Posterior cingulate gyrus (tissue), 11 donors: ENCODE results near the gene ST3GAL5.
A peak's percentile ranks its signal among the peaks of the same experiment; 100 is the strongest.

Experiments used
- DNase-seq, 10 donors: peaks; one replicate each; pipeline versions ENCODE4 v3.0.0 to v3.0.0-alpha.2; 2020 to 2021; ENCODE audit warnings: mixed read lengths in 3 of 10
- intact Hi-C: fragments of 100-400 bp; cut with DNase I; formaldehyde crosslinking; loops from one replicate; pipeline ENCODE4 v1.15.1; 2023

The ST3GAL5 gene

DNA sequence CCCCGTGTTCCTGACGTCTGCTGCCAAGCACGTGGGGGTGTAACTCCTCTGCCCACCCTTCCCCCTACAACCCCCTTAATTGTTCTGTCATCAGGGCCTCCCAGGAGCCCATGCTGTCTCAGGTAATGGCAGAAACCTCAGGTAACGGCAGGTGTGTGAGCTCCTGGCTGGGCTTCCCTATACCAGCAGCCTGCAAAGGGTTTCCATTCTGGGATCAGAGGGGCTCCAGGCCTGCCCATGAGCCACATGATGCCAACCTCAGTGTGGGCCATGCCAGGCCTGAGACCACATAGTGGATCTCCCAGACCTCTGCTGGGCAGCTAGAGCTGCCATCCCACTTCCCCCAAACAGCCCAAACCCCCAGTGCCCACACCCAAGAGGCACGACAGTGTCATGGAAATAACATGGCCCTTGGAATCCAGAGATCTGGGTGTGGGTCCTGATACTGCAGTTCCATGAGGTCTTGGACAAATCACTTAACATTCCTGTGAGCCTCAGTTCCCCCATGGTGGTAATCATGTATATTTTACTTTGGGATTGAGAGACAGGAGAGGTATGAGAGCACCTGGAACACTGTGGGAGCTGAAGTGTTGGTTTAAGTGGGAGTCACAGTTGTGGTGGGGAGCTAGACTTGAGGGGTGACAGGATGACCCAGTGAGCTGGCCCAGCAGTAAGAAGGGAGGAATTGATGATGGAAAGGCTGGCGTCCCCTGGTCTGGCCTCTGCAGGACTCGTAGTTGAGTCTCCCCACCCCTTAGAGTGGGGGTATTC is 75.4 kb downstream of the ST3GAL5 start:
- DNase-seq = no peak
- intact Hi-C loops = no loop called here

DNA sequence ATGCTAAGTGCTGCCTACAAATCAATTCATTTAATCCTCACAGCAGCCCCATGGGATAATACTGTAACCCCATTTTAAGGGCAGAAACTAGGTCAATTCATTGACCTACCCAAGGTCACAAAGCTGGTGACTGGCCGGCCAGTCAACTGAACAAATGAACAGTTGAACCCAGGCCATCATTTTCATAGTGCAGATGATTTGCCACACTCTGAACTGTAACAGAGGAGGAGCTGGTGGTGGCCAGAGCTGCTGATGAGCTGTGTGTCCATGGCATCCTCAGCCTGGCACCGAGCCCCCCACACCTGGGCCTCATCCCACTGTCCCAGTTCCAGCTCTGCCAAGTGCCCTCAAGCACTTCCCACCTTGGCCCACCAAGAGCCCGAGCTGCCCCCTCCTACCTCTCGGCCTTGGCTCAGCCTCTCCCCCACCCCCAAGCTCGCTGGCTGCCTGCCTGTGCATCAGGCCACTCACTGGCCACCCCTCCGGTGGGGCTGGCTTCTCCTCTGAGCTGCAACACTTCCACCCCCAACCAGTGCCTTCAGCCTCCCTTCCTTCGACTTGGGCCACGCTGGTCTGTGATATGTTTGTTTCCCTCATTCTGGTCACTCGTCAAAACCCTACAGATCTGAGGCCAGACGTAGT is 76.6 kb downstream of the ST3GAL5 start:
- DNase-seq = no peak
- intact Hi-C loops = no loop called here

GRCh38 chr2:85811180-85812093 is 77.4 kb downstream of the ST3GAL5 start:
- peak in 2 of 10 donors; percentile 77 to 81 for DNase-seq
- intact Hi-C loops = no loop called here

- intact Hi-C loops = no loop called here
- DNase-seq = peak in 1 of 10 donors; percentile 71
Observed at GRCh38 chr2:85810371-85811179, 78.2 kb downstream of the ST3GAL5 start.

DNA sequence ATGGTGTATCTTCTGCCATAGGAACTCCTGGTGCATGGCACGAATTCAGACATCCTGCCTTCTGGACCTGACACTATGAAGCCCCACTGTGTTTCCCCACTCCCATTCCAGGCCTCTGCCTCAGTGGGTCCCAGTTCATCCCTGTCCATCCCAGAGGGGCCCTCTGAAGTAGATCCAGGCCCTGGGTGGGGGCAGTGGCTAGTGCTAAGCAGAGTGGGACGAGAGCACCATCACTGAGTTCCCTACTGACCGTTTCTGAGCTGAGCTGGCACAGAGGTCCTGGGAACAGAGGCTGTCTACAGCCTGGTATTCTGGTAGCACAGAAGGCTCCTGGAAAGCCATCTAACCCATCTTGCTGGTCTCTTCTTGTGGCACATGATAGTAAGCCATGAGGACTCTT is 81.0 kb downstream of the ST3GAL5 start:
- intact Hi-C loops = no loop called here
- DNase-seq = no peak

GRCh38 chr2:85806358-85807118 is 82.3 kb downstream of the ST3GAL5 start:
- intact Hi-C loops = no loop called here
- no peak for DNase-seq

GRCh38 chr2:85804583-85804982 is 84.2 kb downstream of the ST3GAL5 start:
- intact Hi-C loops = no loop called here
- DNase-seq = peak in 1 of 10 donors; percentile 22

- intact Hi-C loops = no loop called here
- peak in 1 of 10 donors; percentile 60 for DNase-seq
Observed at GRCh38 chr2:85803704-85804425, 84.9 kb downstream of the ST3GAL5 start.

GRCh38 chr2:85802354-85803103 is 86.3 kb downstream of the ST3GAL5 start:
- DNase-seq = peak in 1 of 10 donors; percentile 33
- intact Hi-C loops = no loop called here

- peak in 1 of 10 donors; percentile 70 for DNase-seq
- intact Hi-C loops = no loop called here
Observed at GRCh38 chr2:85801871-85802270, 86.9 kb downstream of the ST3GAL5 start.

DNA sequence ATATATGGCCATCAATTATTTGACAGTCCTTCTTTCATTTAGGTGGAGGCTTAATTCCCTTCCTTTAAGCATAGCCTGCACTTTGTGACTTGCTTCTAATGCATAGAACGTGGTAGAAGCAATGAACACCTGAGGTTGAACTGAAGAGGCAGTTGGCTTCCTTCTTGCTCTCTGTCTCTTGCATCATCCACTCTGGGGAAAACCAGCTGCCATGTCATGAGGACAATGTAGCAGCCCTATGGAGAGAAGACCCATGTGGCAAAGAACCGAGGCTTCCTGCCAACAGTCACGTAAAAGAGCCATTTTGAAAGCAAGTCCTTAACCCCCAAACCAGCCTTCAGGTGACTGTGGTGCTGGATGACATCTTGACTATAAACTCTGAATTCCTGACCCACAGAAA is 88.2 kb downstream of the ST3GAL5 start:
- DNase-seq = peak in 1 of 10 donors; percentile 17
- intact Hi-C loops = no loop called here

GRCh38 chr2:85799215-85799956 is 89.4 kb downstream of the ST3GAL5 start:
- DNase-seq = peak in 2 of 10 donors; percentile 6 to 71
- intact Hi-C loops = loop anchor here (5.0 kb wide), 1 partner anchor 72 kb away; no protein-coding TSS in a partner anchor

DNA sequence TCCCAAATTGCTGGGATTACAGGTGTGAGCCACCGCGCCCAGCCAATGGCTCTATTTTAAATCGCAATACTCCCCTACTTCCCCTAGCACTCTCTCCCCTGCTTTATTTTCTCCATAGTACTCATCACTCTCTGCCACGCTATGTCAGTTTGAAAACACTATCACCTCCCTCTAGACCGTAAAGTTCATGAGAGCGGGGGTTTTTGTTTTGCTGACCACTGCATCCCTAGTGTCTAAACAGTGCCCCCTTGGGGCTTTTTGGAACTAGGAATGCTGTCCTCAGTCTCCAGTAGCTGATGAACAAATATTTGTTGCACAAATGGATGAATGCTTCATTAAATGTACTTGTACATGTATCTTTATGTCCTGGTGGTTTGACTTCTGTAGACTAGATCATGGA is 90.9 kb downstream of the ST3GAL5 start:
- intact Hi-C loops = loop anchor here (1.0 to 5.0 kb wide), 3 partner anchors 25 to 71 kb away; no protein-coding TSS in a partner anchor
- peak in 4 of 10 donors; percentile 6 to 76 (median 50) for DNase-seq

- intact Hi-C loops = loop anchor here (2.0 to 5.0 kb wide), 2 partner anchors 24 to 70 kb away; no protein-coding TSS in a partner anchor
- peak in 3 of 10 donors; percentile 6 to 70 (median 11) for DNase-seq
Observed at GRCh38 chr2:85797263-85797660, 91.5 kb downstream of the ST3GAL5 start.

DNA sequence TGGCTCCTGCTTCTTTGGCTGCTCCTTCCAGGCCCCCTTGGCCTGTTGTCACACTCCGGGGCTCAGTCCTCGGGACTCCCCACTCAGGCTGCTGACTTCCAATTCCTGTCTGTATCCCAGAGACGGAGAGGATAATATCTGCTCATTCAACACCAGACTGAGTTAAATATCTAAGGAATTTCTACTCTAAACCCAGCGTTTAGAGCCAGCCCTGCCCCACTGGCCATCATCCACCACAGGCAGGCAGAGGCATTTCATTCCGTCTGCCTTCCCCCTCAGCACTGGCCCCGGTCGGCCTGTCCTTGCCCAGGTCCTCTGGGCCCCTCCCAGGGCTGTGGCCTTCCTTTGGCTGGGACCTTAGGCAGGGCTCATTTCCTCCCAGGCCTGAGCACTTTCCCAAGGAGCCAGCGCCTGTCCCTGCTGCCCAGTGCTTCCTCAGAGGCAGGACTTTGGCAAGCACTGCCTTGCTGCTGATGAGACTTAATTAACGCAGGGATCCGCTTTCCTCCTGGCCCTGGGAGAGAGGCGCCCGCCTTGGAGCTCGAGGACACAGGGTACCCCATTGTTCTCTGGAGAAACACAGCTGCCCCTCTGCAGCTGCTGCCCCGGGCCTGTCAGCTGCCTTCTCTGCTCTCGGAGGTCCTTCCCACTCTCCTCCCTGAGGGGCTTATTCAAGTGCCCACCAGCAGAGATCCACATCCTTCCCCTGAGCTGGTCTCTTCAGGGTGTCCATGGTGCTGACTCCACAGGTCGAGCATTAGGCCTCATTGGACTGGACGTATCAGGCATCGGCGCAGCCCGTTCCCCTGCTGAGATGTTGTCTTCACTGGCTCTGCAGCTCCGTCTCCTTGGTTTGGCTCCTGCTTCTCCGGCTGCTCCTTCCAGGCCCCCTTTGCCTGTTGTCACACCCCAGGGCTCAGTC is 92.2 kb downstream of the ST3GAL5 start:
- intact Hi-C loops = loop anchor here (2.0 to 5.0 kb wide), 2 partner anchors 24 to 69 kb away; no protein-coding TSS in a partner anchor
- peak; percentile 51 to 96 (median 70) for DNase-seq

- intact Hi-C loops = loop anchor here (2.0 to 5.0 kb wide), 2 partner anchors 23 to 69 kb away; no protein-coding TSS in a partner anchor
- DNase-seq = peak in 1 of 10 donors; percentile 6
Observed at GRCh38 chr2:85796046-85796340, 92.8 kb downstream of the ST3GAL5 start.
